CD14-positive monocyte (primary cell): Measurements from ENCODE around the gene PALM. TPM values are rescaled to one million over a fixed set of nuclear protein-coding genes. Genes with fewer than 3 reads are reported as not detected.

ENCODE experiments used
- DNase-seq, 3 donors: peaks; one replicate each; pipeline ENCODE4 v3.0.0-alpha.2; 2011 to 2022
- H2AFZ ChIP-seq: 2 replicates; pipeline ENCODE4 v1.6.0; 2012; ENCODE audit warnings: mild to moderate bottlenecking, low read depth, low read length, inconsistent platforms; ENCODE audit not compliant: insufficient read depth, poor library complexity, severe bottlenecking
- H3K27ac ChIP-seq, 2 donors: 1 replicate in 1 of 2; 2 replicates in 1 of 2; pipeline ENCODE4 v1.5.1; 2012 to 2013; ENCODE audit warnings: low read length in 2 of 2, control low read depth in 1 of 2, inconsistent platforms in 1 of 2, low read depth in 1 of 2, mild to moderate bottlenecking in 1 of 2
- H3K27me3 ChIP-seq, 2 donors: one replicate each; pipeline versions ENCODE4 v1.6.0 to v1.6.1; 2011 to 2013; ENCODE audit warnings: low read length in 2 of 2; ENCODE audit not compliant: control insufficient read depth in 2 of 2, insufficient read depth in 2 of 2
- H3K36me3 ChIP-seq, 2 donors: replicated peaks in 1 of 2; 1 replicate in 1 of 2; 2 replicates in 1 of 2; pipeline versions ENCODE4 v1.5.1 to v1.6.1; 2012 to 2013; ENCODE audit warnings: low read length in 2 of 2, control low read depth in 1 of 2, inconsistent platforms in 1 of 2, mild to moderate bottlenecking in 1 of 2; ENCODE audit not compliant: insufficient read depth in 2 of 2, control insufficient read depth in 1 of 2
- H3K4me1 ChIP-seq, 2 donors: 1 replicate in 1 of 2; 2 replicates in 1 of 2; pipeline versions ENCODE4 v1.5.1 to v1.6.1; 2012 to 2013; ENCODE audit warnings: low read length in 2 of 2, control low read depth in 1 of 2, inconsistent platforms in 1 of 2, mild to moderate bottlenecking in 1 of 2, moderate library complexity in 1 of 2; ENCODE audit not compliant: insufficient read depth in 2 of 2, control insufficient read depth in 1 of 2
- H3K4me2 ChIP-seq: replicated peaks from 2 replicates; pipeline ENCODE3; 2012; ENCODE audit warnings: low read length, moderate library complexity, mild to moderate bottlenecking; ENCODE audit not compliant: poor library complexity, severe bottlenecking; ENCODE audit errors: extremely low read depth
- H3K4me3 ChIP-seq, 3 experiments: fragments of 200-600 bp in 1 of 3; sonication (generic) in 1 of 3; replicated peaks in 1 of 3; 1 replicate in 2 of 3; 2 replicates in 1 of 3; pipeline ENCODE4 v1.5.1; 2011 to 2013; ENCODE audit warnings: low read length in 3 of 3, mild to moderate bottlenecking in 3 of 3, control low read depth in 2 of 3, low read depth in 2 of 3, inconsistent platforms in 1 of 3, moderate library complexity in 1 of 3
- H3K79me2 ChIP-seq: 2 replicates; pipeline ENCODE4 v1.6.0; 2012; ENCODE audit warnings: mild to moderate bottlenecking, control low read depth, inconsistent platforms, low read length, moderate library complexity; ENCODE audit not compliant: insufficient read depth
- H3K9ac ChIP-seq: 2 replicates; pipeline ENCODE4 v1.6.0; 2017; ENCODE audit warnings: low read length, mild to moderate bottlenecking; ENCODE audit not compliant: insufficient read depth, poor library complexity, severe bottlenecking
- H3K9me3 ChIP-seq, 2 donors: replicated peaks in 1 of 2; 1 replicate in 1 of 2; 2 replicates in 1 of 2; pipeline versions ENCODE4 v1.5.1 to v1.6.1; 2012 to 2013; ENCODE audit warnings: low read length in 2 of 2, control low read depth in 1 of 2; ENCODE audit not compliant: control insufficient read depth in 1 of 2, insufficient read depth in 1 of 2
- H4K20me1 ChIP-seq: 2 replicates; pipeline ENCODE4 v1.6.0; 2012; ENCODE audit warnings: mild to moderate bottlenecking, low read length, control low read depth, moderate library complexity; ENCODE audit not compliant: insufficient read depth
- H3K27ac Mint-ChIP-seq, 7 donors: one replicate each; pipeline ENCODE4 v1.8.0; 2020; ENCODE audit warnings: mild to moderate bottlenecking in 7 of 7, mixed read lengths in 7 of 7, moderate library complexity in 6 of 7, inconsistent platforms in 2 of 7
- H3K27me3 Mint-ChIP-seq, 3 donors: one replicate each; pipeline ENCODE4 v1.8.0; 2021 to 2022; ENCODE audit warnings: low read depth in 3 of 3, mild to moderate bottlenecking in 3 of 3, mixed read lengths in 3 of 3, moderate library complexity in 3 of 3, inconsistent platforms in 1 of 3
- H3K36me3 Mint-ChIP-seq, 2 donors: one replicate each; pipeline ENCODE4 v1.8.0; 2020; ENCODE audit warnings: mixed read lengths in 2 of 2, inconsistent platforms in 1 of 2, mild to moderate bottlenecking in 1 of 2
- H3K4me1 Mint-ChIP-seq: one replicate; pipeline ENCODE4 v1.8.0; 2020; ENCODE audit warnings: mild to moderate bottlenecking, mixed read lengths
- H3K4me3 Mint-ChIP-seq, 2 donors: one replicate each; pipeline ENCODE4 v1.8.0; 2020; ENCODE audit warnings: mild to moderate bottlenecking in 2 of 2, mixed read lengths in 2 of 2, moderate library complexity in 1 of 2
- H3K9me3 Mint-ChIP-seq, 7 donors: one replicate each; pipeline ENCODE4 v1.8.0; 2020 to 2022; ENCODE audit warnings: mixed read lengths in 7 of 7, mild to moderate bottlenecking in 6 of 7, moderate library complexity in 6 of 7, inconsistent platforms in 2 of 7
- CTCF ChIP-seq: fragments of 200-600 bp; IDR thresholded peaks from one replicate; pipeline ENCODE4 v1.8.0; 2022; ENCODE audit warnings: antibody characterized with exemption, mild to moderate bottlenecking
- WGBS: methylation state at CpG from one replicate; pipeline ENCODE4 v1.1.5; 2013; ENCODE audit warnings: missing lambda C conversion rate; ENCODE audit not compliant: insufficient coverage; 5-methylcytosine and 5-hydroxymethylcytosine counted together
- intact Hi-C, 2 donors: fragments of 100-400 bp; cut with micrococcal nuclease; formaldehyde crosslinking; loops; one replicate each; pipeline versions ENCODE4 v1.15.0 to v1.15.1; 2023
- polyA plus RNA-seq, 3 donors: library from polyadenylated mRNA; depleted of rRNA in 1 of 3; unstranded in 2 of 3; stranded (reverse) in 1 of 3; fragments of 300-500 nt in 2 of 3; fragments of >200 nt in 1 of 3; fragmentation: Illumina TruSeq in 2 of 3; gene quantifications; 1 replicate in 2 of 3; 2 replicates in 1 of 3; pipeline ENCODE4 v1.2.3, GENCODE V29; 2012 to 2021

PALM gene
- polyA plus RNA-seq, 3 donors, result 0.23 TPM; not detected in 2

DNA sequence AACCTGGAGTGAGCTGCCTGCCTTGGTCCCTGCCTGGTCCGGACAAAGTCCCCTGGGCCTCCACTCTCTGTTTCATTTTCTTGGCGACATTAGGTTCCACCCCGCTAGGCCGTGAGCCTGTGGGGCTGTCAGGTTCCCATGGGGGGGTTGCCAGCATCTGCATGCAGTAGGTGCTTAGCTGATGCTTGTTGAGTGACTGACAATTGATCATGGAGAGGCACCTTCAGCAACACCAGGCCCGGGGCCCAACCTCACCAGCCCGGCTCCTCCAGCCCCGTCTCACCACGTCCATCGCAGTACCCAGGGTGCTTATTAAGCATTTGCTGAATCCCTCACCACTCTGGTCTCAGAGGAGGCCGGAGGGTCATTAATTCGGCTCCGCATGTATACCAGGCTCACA is 55.6 kb downstream of the PALM start:
- no peak overlapping the region for H3K27ac Mint-ChIP-seq
- 95% methylated on average over 9 of the region's 12 CpGs for WGBS
- Histone ChIP-seq H3K27me3 (no peaks in the 10 kb centered on the region), H3K4me3 (no peak overlapping the region), H3K27ac (no peak overlapping the region), H3K4me2 (no peak overlapping the region), H3K9me3 (peaks cover 0 to 9% of the 10 kb centered on the region in 2 donors), H3K9ac (no peak overlapping the region), H3K4me1 (no peaks in the 10 kb centered on the region), H3K36me3 (no peaks in the 10 kb centered on the region), H2AFZ (no peak overlapping the region), H3K79me2 (no peaks in the 10 kb centered on the region), H4K20me1 (no peaks in the 10 kb centered on the region)
- no peaks in the 10 kb centered on the region for H3K36me3 Mint-ChIP-seq
- no peak for TF ChIP-seq CTCF
- H3K9me3 Mint-ChIP-seq, result peaks cover 3 to 17% (median 14%) of the 10 kb centered on the region in 7 donors
- no peaks in the 10 kb centered on the region for H3K4me1 Mint-ChIP-seq
- no peak for DNase-seq
- no peak overlapping the region for H3K4me3 Mint-ChIP-seq
- intact Hi-C loops, result no loop called here
- peaks cover 5 to 20% (median 8%) of the 10 kb centered on the region in 3 donors for H3K27me3 Mint-ChIP-seq

DNA sequence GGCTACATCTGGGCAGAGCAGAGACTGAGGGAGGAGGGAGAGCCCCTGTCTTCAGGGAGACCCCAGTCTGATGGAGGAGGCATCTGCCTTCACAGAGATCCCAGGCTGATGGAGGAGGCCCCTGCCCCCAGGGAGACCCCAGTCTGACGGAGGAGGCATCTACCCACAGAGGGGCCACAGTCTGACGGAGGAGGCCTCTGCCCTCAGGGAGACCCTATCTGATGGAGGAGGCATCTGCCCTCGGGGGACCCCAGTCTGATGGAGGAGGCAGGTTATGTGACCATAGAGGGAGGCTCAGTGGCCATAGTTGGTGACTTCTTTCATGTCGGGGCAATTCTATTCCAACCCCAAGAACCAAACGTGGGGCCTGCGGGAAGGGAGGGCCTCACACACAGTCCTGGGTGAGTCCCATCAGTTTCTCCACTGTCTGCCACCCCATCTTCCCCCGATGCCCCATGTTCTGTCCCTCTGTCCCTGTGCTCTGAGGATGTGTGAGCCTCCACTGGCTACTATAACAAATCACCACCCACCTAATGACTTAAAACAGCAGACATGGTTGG is 56.5 kb downstream of the PALM start:
- Mint-ChIP-seq H3K27ac (no peak overlapping the region), H3K4me1 (peaks cover under 1% of the 10 kb centered on the region), H3K27me3 (peaks cover 6 to 15% (median 9%) of the 10 kb centered on the region in 3 donors), H3K36me3 (no peaks in the 10 kb centered on the region), H3K9me3 (peaks cover 0 to 12% (median 8%) of the 10 kb centered on the region in 7 donors), H3K4me3 (no peak overlapping the region)
- WGBS, result 97% methylated on average over 5 of the region's 7 CpGs
- DNase-seq, result no peak
- H3K27me3 ChIP-seq, result no peaks in the 10 kb centered on the region
- H3K36me3 ChIP-seq, result no peaks in the 10 kb centered on the region
- H3K9ac ChIP-seq, result no peak overlapping the region
- no peaks in the 10 kb centered on the region for H3K4me1 ChIP-seq
- no peak for TF ChIP-seq CTCF
- H3K9me3 ChIP-seq, result peaks cover 0 to 5% of the 10 kb centered on the region in 2 donors
- no peak overlapping the region for H3K4me3 ChIP-seq
- H2AFZ ChIP-seq, result no peak overlapping the region
- H3K27ac ChIP-seq, result no peak overlapping the region
- intact Hi-C loops, result no loop called here
- no peaks in the 10 kb centered on the region for H4K20me1 ChIP-seq
- no peak overlapping the region for H3K4me2 ChIP-seq
- no peaks in the 10 kb centered on the region for H3K79me2 ChIP-seq
